ENCODE data around the gene ZNF709.

The ZNF709 gene

DNA sequence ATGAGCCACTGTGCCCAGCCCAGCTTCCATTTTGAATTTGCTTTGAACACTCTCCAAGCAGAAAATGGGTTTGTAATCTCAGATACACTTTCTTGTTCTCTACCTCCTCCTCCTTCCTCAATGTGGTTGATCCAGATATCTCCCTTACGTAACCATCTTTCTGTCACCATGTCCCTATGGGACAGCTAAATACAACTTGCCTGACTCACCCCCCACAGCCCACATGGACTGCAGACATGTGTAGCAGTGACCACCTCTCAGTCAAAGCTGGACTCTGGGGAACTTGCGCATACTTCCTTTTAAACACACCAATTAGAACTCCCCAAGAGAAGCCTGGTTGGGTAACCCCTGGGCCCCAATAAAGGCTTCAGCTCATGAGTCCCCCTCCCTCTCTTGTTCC lies 72.7 kb downstream of the ZNF709 start:
- no peak overlapping the region for H3K4me3 ChIP-seq (IDR thresholded peaks at IDR 0.05; ENCODE audit: insufficient read depth, low read depth, low read length)
- no peaks in the 10 kb centered on the region for H3K27me3 ChIP-seq (ENCODE audit: insufficient read depth, low read depth)
- H3K4me2 ChIP-seq, result no peak overlapping the region
- H3K27ac ChIP-seq, result no peak overlapping the region
- TF ChIP-seq, protein P1, sequence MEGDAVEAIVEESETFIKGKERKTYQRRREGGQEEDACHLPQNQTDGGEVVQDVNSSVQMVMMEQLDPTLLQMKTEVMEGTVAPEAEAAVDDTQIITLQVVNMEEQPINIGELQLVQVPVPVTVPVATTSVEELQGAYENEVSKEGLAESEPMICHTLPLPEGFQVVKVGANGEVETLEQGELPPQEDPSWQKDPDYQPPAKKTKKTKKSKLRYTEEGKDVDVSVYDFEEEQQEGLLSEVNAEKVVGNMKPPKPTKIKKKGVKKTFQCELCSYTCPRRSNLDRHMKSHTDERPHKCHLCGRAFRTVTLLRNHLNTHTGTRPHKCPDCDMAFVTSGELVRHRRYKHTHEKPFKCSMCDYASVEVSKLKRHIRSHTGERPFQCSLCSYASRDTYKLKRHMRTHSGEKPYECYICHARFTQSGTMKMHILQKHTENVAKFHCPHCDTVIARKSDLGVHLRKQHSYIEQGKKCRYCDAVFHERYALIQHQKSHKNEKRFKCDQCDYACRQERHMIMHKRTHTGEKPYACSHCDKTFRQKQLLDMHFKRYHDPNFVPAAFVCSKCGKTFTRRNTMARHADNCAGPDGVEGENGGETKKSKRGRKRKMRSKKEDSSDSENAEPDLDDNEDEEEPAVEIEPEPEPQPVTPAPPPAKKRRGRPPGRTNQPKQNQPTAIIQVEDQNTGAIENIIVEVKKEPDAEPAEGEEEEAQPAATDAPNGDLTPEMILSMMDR (conservative IDR thresholded peaks at IDR 0.05; ENCODE audit: low read depth, low read length), result no peak
- H3K4me1 ChIP-seq (ENCODE audit: low read depth, poor library complexity, severe bottlenecking), result no peaks in the 10 kb centered on the region
- no peaks in the 10 kb centered on the region for H4K20me1 ChIP-seq (ENCODE audit: insufficient read depth)
- no peak overlapping the region for H2AFZ ChIP-seq (ENCODE audit: low read depth)
- H3K36me3 ChIP-seq (ENCODE audit: insufficient read depth), result no peaks in the 10 kb centered on the region
- no peak overlapping the region for H3K9ac ChIP-seq
- no peaks in the 10 kb centered on the region for H3K79me2 ChIP-seq (ENCODE audit: insufficient read depth, low read depth)

Data from KMS-11 (cell line).